PFSK-1 (cell line): ENCODE results near the gene ERC2.

Source experiments
- FOXP2 ChIP-seq: optimal IDR thresholded peaks from 2 replicates; pipeline ENCODE3; 2011; ENCODE audit warnings: borderline replicate concordance, control low read depth, inconsistent platforms; ENCODE audit not compliant: insufficient read depth; ENCODE audit errors: extremely low read length, extremely low read depth
- POLR2AphosphoS5 ChIP-seq: IDR thresholded peaks from 2 replicates; pipeline ENCODE4 v1.6.1; 2012; ENCODE audit warnings: low read depth, mild to moderate bottlenecking, control low read depth, low read length, moderate library complexity
- SIN3A ChIP-seq: IDR thresholded peaks from 2 replicates; pipeline ENCODE4 v1.6.1; 2012; ENCODE audit warnings: mild to moderate bottlenecking, low read length, moderate library complexity, borderline replicate concordance; ENCODE audit not compliant: insufficient read depth
- TAF1 ChIP-seq: IDR thresholded peaks from 2 replicates; pipeline ENCODE4 v1.6.1; 2012; ENCODE audit warnings: low read length, control low read depth, borderline replicate concordance; ENCODE audit not compliant: insufficient read depth
- TF ChIP-seq, protein P1 (sequence below), 2 experiments: IDR thresholded peaks; 2 replicates each; pipeline versions ENCODE4 v1.6.1 to v1.8.0; 2011 to 2012; ENCODE audit warnings: low read depth in 2 of 2, low read length in 2 of 2, control low read depth in 1 of 2, inconsistent platforms in 1 of 2, mild to moderate bottlenecking in 1 of 2, moderate library complexity in 1 of 2; ENCODE audit not compliant: insufficient read depth in 1 of 2

The ERC2 gene

DNA sequence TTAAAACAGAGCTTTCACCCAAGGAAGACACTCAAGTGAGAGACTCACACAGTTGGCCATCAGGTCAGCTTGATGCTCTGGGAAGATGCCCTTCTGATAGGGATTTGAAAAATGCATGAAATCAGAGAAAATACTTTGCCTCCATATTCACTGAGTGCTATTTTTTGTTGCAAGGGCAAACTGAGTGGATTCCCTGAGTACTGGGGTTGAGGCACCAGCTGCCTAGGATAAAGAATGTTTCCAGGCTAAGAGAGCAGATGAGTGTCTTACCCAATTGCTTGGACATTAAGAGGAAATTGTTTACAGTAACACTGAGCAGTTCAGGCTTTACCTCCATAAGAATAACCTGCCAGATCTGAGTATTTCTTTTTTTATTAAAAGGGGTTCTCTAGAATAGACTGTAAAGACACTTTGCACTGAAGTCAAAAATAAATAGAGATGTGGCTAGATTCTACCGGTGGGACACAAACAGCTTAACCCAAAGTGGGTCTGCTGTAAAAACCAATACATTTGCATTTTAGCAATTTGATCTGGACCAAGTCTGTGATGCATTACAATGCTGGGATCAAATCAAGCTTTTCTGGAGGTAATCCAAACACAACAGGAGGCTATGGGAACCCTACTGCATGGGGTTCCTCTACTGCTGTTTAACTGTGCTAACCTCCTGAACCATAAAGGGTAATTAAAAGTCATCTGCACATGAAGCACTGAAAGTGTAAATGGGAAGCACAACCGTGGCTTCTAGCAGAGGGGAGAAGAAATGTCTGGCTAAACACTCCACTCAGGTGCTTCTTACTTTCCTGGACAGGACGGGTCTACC is 742.4 kb downstream of the ERC2 start:
- no peak for TF ChIP-seq TAF1
- TF ChIP-seq SIN3A: no peak
- TF ChIP-seq FOXP2: no peak
- TF ChIP-seq POLR2AphosphoS5: no peak
- TF ChIP-seq, protein P1, sequence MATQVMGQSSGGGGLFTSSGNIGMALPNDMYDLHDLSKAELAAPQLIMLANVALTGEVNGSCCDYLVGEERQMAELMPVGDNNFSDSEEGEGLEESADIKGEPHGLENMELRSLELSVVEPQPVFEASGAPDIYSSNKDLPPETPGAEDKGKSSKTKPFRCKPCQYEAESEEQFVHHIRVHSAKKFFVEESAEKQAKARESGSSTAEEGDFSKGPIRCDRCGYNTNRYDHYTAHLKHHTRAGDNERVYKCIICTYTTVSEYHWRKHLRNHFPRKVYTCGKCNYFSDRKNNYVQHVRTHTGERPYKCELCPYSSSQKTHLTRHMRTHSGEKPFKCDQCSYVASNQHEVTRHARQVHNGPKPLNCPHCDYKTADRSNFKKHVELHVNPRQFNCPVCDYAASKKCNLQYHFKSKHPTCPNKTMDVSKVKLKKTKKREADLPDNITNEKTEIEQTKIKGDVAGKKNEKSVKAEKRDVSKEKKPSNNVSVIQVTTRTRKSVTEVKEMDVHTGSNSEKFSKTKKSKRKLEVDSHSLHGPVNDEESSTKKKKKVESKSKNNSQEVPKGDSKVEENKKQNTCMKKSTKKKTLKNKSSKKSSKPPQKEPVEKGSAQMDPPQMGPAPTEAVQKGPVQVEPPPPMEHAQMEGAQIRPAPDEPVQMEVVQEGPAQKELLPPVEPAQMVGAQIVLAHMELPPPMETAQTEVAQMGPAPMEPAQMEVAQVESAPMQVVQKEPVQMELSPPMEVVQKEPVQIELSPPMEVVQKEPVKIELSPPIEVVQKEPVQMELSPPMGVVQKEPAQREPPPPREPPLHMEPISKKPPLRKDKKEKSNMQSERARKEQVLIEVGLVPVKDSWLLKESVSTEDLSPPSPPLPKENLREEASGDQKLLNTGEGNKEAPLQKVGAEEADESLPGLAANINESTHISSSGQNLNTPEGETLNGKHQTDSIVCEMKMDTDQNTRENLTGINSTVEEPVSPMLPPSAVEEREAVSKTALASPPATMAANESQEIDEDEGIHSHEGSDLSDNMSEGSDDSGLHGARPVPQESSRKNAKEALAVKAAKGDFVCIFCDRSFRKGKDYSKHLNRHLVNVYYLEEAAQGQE (IDR thresholded peaks at IDR 0.05; ENCODE audit: insufficient read depth in 1 of 2, low read depth in 2 of 2, low read length in 2 of 2): no peak

- TF ChIP-seq SIN3A: no peak
- TF ChIP-seq, protein P1 (IDR thresholded peaks at IDR 0.05; ENCODE audit: insufficient read depth in 1 of 2, low read depth in 2 of 2, low read length in 2 of 2): no peak
- TF ChIP-seq POLR2AphosphoS5: no peak
- no peak for TF ChIP-seq FOXP2
- TF ChIP-seq TAF1: no peak
Measured at GRCh38 chr3:55724821-55725220, 743.4 kb downstream of the ERC2 start.

GRCh38 chr3:55724407-55724784 is 743.9 kb downstream of the ERC2 start:
- TF ChIP-seq SIN3A (no peak), POLR2AphosphoS5 (no peak), TAF1 (no peak), FOXP2 (no peak)
- TF ChIP-seq, protein P1 (IDR thresholded peaks at IDR 0.05; ENCODE audit: insufficient read depth in 1 of 2, low read depth in 2 of 2, low read length in 2 of 2): no peak

GRCh38 chr3:55723653-55724406 is 744.4 kb downstream of the ERC2 start:
- TF ChIP-seq FOXP2: no peak
- TF ChIP-seq, protein P1 (IDR thresholded peaks at IDR 0.05; ENCODE audit: insufficient read depth in 1 of 2, low read depth in 2 of 2, low read length in 2 of 2): no peak
- no peak for TF ChIP-seq SIN3A
- TF ChIP-seq POLR2AphosphoS5: no peak
